Right atrium auricular region (tissue), 2 donors: ENCODE measurements around the gene NEUROD2. TPM values are rescaled to one million over a fixed set of nuclear protein-coding genes. Genes with fewer than 3 reads are reported as not detected.

Source experiments
- DNase-seq: peaks from one replicate; pipeline ENCODE4 v3.0.0-alpha.2; 2019; ENCODE audit warnings: low spot score
- H3K27ac ChIP-seq, 2 donors: fragments of 200-600 bp; sonication (generic); 1 replicate in 1 of 2; 2 replicates in 1 of 2; pipeline ENCODE4 v1.5.1; 2016 to 2019
- H3K27me3 ChIP-seq, 2 donors: fragments of 200-600 bp; sonication (generic); one replicate each; pipeline versions ENCODE4 v1.5.1 to v1.6.0; 2017 to 2019
- H3K36me3 ChIP-seq: fragments of 200-600 bp; sonication (generic); one replicate; pipeline ENCODE4 v1.5.1; 2016
- H3K4me1 ChIP-seq, 2 donors: fragments of 200-600 bp; sonication (generic); one replicate each; pipeline versions ENCODE4 v1.5.1 to v1.6.0; 2017 to 2019
- H3K4me3 ChIP-seq, 2 donors: fragments of 200-600 bp; sonication (generic); 1 replicate in 1 of 2; 2 replicates in 1 of 2; pipeline ENCODE4 v1.5.1; 2017 to 2019; ENCODE audit warnings: mild to moderate bottlenecking in 1 of 2, moderate library complexity in 1 of 2
- H3K9me3 ChIP-seq, 2 donors: fragments of 200-600 bp; sonication (generic); one replicate each; pipeline ENCODE4 v1.5.1; 2019
- CTCF ChIP-seq, 2 donors: fragments of 200-600 bp; sonication (generic); IDR thresholded peaks; one replicate each; pipeline ENCODE4 v1.5.1; 2019; ENCODE audit warnings: antibody characterized with exemption in 2 of 2
- total RNA-seq, 2 donors: library from RNA; depleted of rRNA; stranded (reverse); fragments of >200 nt; gene quantifications; one replicate each; pipeline ENCODE4 v1.1.0, GENCODE V29; 2016

The NEUROD2 gene
- total RNA-seq, 2 donors from 2014 or later = not detected

GRCh38 chr17:39564211-39564848 is 43.4 kb downstream of the NEUROD2 start:
- no peak for TF ChIP-seq CTCF (IDR thresholded peaks at IDR 0.05)
- DNase-seq = no peak
- no peak overlapping the region for H3K4me3 ChIP-seq
- H3K4me1 ChIP-seq = peaks cover 0 to 19% of the 10 kb centered on the region in 2 donors
- H3K27ac ChIP-seq = no peak overlapping the region
- H3K27me3 ChIP-seq = no peaks in the 10 kb centered on the region
- H3K9me3 ChIP-seq = no peaks in the 10 kb centered on the region
- H3K36me3 ChIP-seq = peaks cover 12% of the 10 kb centered on the region

- H3K4me3 ChIP-seq = no peak overlapping the region
- peaks cover 12% of the 10 kb centered on the region for H3K36me3 ChIP-seq
- H3K4me1 ChIP-seq = peaks cover 0 to 19% of the 10 kb centered on the region in 2 donors
- no peaks in the 10 kb centered on the region for H3K27me3 ChIP-seq
- no peak overlapping the region for H3K27ac ChIP-seq
- DNase-seq = no peak
- no peaks in the 10 kb centered on the region for H3K9me3 ChIP-seq
- no peak for TF ChIP-seq CTCF (IDR thresholded peaks at IDR 0.05)
Observed at GRCh38 chr17:39563476-39563875, 44.2 kb downstream of the NEUROD2 start.

- Histone ChIP-seq H3K27me3 (no peaks in the 10 kb centered on the region), H3K4me1 (peaks cover 0 to 19% of the 10 kb centered on the region in 2 donors), H3K27ac (no peak overlapping the region), H3K4me3 (no peak overlapping the region), H3K9me3 (no peaks in the 10 kb centered on the region), H3K36me3 (peaks cover 12% of the 10 kb centered on the region)
- no peak for TF ChIP-seq CTCF (IDR thresholded peaks at IDR 0.05)
- DNase-seq = no peak
Observed at GRCh38 chr17:39562976-39563375, 44.7 kb downstream of the NEUROD2 start.

GRCh38 chr17:39562395-39562794 is 45.3 kb downstream of the NEUROD2 start:
- no peak overlapping the region for H3K4me3 ChIP-seq
- no peak overlapping the region for H3K27ac ChIP-seq
- peaks cover 11% of the 10 kb centered on the region for H3K36me3 ChIP-seq
- H3K4me1 ChIP-seq = peaks cover 0 to 19% of the 10 kb centered on the region in 2 donors
- H3K9me3 ChIP-seq = no peaks in the 10 kb centered on the region
- DNase-seq = no peak
- H3K27me3 ChIP-seq = no peaks in the 10 kb centered on the region
- TF ChIP-seq CTCF (IDR thresholded peaks at IDR 0.05) = no peak

GRCh38 chr17:39556423-39556822 is 51.3 kb downstream of the NEUROD2 start:
- H3K9me3 ChIP-seq = no peaks in the 10 kb centered on the region
- no peaks in the 10 kb centered on the region for H3K4me1 ChIP-seq
- H3K36me3 ChIP-seq = peaks cover 34% of the 10 kb centered on the region
- no peak overlapping the region for H3K4me3 ChIP-seq
- H3K27me3 ChIP-seq = no peaks in the 10 kb centered on the region
- DNase-seq = no peak
- no peak overlapping the region for H3K27ac ChIP-seq
- no peak for TF ChIP-seq CTCF (IDR thresholded peaks at IDR 0.05)

- Histone ChIP-seq H3K4me1 (no peaks in the 10 kb centered on the region), H3K4me3 (no peak overlapping the region), H3K27ac (no peak overlapping the region), H3K36me3 (peaks cover 34% of the 10 kb centered on the region), H3K9me3 (no peaks in the 10 kb centered on the region), H3K27me3 (no peaks in the 10 kb centered on the region)
- TF ChIP-seq CTCF (IDR thresholded peaks at IDR 0.05) = no peak
- no peak for DNase-seq
Observed at GRCh38 chr17:39555368-39555767, 52.4 kb downstream of the NEUROD2 start.
